AG08395 (cell line): ENCODE data around the gene LOXHD1.

Source experiments
- DNase-seq: peaks from one replicate; pipeline ENCODE4 v3.0.0; 2012; ENCODE audit warnings: mixed read lengths, low spot score

Gene LOXHD1

GRCh38 chr18:46657115-46657955 is at the start of gene LOXHD1:
Gene LOXHD1, minus strand, starts transcription at chr18:46657220. Its CDS starts 187 bp downstream, at chr18:46657033.
- DNase-seq = no peak

DNA sequence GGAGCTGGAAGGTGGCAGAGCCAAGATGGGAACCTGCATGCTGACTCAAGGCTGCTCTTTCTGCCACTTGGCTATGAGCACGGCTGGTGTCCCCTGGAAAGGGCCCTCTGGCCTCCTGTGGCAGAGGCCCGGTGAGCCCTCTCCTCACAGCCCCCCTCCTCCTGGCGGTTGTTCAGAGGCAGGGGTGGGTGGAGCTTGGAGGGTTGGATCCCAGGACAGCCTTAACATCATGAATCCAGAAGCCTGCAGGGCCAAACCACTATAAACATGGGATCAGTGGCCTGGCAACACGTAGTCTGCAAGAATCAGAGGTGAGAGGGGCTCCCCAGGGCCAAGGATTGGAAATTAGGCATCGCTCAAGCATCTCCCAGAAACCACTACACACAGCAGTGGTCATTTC is 48.5 kb upstream of the LOXHD1 start:
- DNase-seq = no peak

DNA sequence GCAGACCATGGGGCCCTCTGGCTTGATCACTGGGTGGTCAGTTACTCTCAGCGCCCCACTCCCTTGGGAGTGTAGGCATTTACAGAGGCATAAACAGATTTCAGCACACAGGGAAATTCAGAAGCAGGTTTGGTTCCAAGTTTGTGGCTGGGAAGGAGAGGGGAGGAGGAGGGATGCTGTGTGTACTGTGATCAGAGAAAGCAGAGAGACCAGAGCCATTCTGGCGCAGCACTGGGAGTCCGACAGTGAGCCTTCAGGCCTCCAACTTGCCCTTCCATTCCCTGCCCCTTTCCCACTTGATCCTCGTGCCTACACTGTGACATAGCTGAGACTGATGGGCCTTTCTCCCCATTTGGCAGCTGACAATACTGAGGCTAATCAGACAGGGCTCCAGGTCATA is 47.8 kb upstream of the LOXHD1 start:
- no peak for DNase-seq

DNA sequence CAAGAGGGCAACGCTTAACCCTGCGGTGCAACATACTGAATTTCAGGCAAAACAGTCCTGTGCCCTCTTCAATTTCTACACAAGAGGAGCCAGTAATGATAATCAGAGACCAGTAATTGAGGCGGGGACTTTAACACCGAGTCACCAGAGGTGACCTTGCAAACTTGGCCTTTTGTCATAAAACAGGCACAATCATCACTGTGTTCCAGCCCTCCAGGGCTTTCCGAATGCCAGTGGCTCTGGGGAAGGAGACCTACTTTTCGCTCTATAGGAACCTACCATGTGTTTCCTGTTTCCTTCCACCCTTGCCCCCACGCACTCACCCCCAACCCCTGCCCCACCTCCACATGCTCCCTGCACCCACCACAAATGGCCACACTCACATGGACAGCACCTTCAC is 47.2 kb upstream of the LOXHD1 start:
- no peak for DNase-seq

DNA sequence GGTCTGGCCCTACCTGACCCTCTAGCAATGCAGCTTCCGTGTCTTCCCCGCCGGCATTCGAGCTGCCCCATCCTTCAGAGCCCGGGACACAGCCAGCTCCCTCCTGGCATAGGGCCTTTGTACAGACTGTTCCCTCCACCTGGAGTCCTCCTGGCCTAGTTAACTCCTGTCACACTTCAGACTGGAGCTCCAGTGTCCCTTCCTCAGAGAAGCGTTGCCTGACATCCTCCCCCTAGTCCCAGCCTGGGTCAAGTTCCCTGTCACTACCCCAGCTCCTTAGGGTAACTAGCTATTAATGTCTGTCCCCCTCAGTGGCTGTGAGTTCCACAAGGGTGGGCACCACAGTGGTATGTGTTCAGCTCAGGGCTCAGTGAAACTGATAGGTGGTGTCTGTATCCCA is 45.5 kb upstream of the LOXHD1 start:
- DNase-seq = no peak

DNA sequence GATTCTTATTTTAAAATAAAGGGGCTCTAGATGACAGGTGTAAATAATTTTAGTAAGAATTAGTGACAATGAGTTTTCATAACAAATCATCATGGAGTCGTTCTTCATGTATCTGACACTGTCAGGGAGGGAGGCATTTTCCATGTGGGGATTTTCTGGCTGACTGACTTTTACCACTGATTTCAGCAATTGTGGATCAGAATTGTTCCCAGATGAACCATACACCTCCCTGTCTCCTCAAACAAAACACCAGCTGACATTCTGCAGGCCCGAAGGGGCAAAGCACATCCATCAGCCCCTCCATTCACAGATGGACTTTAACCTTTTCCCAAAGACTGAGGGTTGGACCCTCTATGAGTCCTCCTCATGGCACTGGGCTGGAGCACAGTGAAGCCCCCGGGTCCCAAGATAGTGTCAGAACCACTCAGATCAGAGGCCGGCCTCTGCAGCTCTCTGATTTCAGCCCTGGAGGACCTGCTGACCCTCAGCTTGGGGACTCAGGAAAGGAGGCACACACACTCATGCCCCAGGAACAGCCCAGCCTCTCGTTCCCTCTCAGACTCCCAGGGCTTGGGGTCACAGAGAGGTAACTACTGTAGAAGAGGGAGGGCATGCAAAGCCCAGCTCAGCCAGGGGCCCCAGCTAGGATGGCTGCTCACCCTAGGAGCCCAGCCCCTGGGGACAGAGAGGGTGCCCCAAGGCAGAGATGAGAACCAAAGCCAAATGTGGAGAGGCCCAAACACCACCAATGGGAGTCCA is 43.2 kb upstream of the LOXHD1 start:
- no peak for DNase-seq

- no peak for DNase-seq
Measured at GRCh38 chr18:46696702-46697101, 39.7 kb upstream of the LOXHD1 start.

DNA sequence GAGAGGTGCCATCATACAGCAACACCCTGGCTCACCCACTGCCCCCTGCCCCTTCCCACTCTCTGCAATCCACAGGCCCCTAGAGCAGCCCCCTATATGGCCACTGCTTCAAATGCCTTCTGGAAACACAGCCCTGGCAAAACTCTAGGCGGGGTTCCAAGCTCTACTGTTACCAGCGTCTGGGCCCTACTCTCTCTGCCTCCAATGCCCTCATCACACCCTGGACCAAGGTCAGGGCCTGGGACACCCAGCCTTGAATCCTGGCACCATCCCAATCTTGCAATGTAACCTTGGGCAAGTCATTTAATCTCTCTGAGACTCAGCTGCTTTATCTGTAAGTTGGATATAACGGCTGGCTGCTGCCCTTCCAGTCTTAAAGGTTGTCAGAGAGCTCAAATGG is 39.2 kb upstream of the LOXHD1 start:
- no peak for DNase-seq

GRCh38 chr18:46693996-46694395 is 37.0 kb upstream of the LOXHD1 start:
- DNase-seq = no peak

GRCh38 chr18:46688853-46689525 is 32.0 kb upstream of the LOXHD1 start:
- DNase-seq = no peak

- no peak for DNase-seq
Measured at GRCh38 chr18:46686186-46686585, 29.2 kb upstream of the LOXHD1 start.

DNA sequence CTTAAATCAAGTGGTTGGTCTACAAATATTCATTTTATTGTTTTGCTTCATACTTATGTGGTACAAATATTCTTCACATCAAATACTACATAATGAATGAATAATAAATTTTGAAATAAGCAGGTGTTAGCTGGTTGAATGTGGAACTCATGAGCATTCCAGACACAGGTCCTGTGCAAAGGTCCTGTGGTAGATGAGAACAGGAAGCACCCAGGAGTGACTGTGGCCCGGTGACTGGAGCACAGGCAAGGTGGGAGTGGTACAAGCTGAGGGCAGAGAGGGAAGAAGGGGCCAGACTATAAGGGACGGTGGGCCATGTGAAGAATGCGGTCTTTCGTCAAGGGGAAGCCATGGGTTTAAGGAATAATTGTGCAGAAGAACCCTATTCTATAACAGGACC is 26.2 kb upstream of the LOXHD1 start:
- DNase-seq = no peak

DNA sequence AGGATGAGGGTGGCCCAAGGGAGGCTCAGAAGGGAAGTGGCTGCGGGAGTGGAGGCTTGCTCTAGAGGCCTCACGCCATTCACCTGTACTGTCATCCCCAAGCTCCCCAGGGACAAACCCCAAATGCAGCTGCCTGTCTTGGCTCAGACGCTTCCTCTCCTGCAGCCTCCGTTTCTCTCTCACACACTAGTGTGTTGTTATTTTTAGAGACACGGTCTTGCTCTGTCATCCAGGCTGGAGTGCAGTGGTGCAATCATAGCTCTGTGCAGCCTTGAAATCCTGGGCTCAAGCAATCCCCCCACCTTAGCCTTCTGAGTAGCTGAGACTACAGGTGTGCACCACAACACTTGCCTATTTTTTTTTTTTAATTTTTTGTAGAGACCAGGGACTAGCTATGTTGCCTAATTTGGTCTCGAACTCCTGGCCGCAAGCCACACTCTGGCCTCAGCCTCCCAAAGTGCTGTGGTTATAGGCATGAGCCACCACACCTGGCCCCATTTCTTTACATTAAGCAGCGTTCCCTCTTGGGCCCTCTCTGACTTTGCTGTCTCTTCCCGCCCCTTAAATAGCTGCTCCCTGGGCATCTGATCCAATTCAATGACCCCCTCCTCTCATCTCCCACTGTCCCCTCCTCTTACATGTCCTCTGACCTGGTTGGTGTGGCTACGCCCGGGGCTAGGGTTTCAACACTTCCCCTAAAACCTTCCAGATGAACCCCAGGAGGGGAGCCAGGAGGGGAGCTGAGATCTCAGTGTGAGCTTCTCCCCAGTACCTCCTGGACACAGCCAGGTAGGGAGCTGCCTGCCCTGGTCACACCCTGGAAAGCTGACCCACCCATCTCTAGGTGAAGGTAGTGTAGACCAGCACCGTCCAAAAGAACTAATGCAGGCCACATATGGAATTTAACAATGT is 24.0 kb upstream of the LOXHD1 start:
- no peak for DNase-seq

DNA sequence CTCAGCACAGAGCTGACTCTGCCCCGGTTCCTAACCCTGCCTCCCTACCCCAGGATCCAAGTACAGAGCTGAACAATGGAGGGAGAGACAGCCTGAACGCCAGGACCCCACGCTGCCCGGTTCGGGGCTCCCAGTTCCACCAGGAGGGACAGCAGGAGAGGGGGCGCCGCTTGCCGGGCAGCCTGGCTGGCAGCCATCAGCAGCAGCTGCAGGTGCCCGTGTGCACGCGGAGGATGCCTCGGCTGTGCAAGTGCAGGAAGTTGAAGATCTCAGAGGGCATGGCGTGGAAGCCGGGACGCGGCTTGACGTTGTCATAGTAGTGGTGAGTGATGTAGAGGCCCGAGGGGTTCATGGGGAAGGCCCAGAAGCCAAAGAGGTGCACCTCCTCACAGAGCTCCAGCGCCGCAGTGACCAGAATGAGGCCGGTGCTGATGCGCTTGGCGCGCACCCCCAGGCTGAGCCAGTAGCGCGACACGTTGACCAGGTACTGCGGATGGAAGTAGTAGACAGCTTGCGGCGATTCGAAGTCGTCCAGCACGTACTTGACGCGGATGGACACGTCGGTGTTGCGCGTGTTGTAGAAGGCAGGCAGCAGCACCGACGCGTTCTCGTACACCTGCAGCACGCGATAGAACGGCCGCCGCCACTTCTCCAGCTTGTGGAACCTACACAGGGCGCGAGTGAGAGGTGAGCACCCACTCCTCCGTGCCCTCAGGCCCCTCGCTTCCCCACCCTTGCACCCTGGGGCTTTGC is 23.0 kb upstream of the LOXHD1 start:
- DNase-seq = no peak

GRCh38 chr18:46678785-46679399 is 21.9 kb upstream of the LOXHD1 start:
- no peak for DNase-seq

GRCh38 chr18:46678041-46678440 is 21.0 kb upstream of the LOXHD1 start:
- no peak for DNase-seq

- peak; percentile 54 for DNase-seq
Measured at GRCh38 chr18:46677611-46678010, 20.6 kb upstream of the LOXHD1 start.

GRCh38 chr18:46676182-46676835 is 19.3 kb upstream of the LOXHD1 start:
- no peak for DNase-seq

- no peak for DNase-seq
Measured at GRCh38 chr18:46675112-46675511, 18.1 kb upstream of the LOXHD1 start.
